Right ventricle myocardium superior (tissue), 1 donor: ENCODE measurements around the gene ZNF503. TPM values are rescaled to one million over a fixed set of nuclear protein-coding genes. Genes with fewer than 3 reads are reported as not detected.

Experiments
- ATAC-seq: fragments of 200-7000 bp; cut with Tn5 transposase; one replicate; pipeline ENCODE4 v1.9.1; 2020; ENCODE audit warnings: mild to moderate bottlenecking; ENCODE audit not compliant: poor library complexity
- DNase-seq: peaks from one replicate; pipeline ENCODE4 v3.0.0-alpha.2; 2020
- intact Hi-C: fragments of 100-400 bp; cut with DNase I; formaldehyde crosslinking; loops from one replicate; pipeline ENCODE4 v1.11.2; 2022
- total RNA-seq: library from RNA; stranded (reverse); fragmentation: NEBNext Ultra II Directional; extraction: Animal tissue kit (Norgen Biotek cat#: 25700); gene quantifications from one replicate; pipeline ENCODE4 v1.2.1, GENCODE V29; 2021
- donor health status: DM: no; HTN: yes; CAD: no; lungs with severe emphysema.

The ZNF503 gene
- total RNA-seq, 1 donor from 2014 or later = 6.8 TPM

DNA sequence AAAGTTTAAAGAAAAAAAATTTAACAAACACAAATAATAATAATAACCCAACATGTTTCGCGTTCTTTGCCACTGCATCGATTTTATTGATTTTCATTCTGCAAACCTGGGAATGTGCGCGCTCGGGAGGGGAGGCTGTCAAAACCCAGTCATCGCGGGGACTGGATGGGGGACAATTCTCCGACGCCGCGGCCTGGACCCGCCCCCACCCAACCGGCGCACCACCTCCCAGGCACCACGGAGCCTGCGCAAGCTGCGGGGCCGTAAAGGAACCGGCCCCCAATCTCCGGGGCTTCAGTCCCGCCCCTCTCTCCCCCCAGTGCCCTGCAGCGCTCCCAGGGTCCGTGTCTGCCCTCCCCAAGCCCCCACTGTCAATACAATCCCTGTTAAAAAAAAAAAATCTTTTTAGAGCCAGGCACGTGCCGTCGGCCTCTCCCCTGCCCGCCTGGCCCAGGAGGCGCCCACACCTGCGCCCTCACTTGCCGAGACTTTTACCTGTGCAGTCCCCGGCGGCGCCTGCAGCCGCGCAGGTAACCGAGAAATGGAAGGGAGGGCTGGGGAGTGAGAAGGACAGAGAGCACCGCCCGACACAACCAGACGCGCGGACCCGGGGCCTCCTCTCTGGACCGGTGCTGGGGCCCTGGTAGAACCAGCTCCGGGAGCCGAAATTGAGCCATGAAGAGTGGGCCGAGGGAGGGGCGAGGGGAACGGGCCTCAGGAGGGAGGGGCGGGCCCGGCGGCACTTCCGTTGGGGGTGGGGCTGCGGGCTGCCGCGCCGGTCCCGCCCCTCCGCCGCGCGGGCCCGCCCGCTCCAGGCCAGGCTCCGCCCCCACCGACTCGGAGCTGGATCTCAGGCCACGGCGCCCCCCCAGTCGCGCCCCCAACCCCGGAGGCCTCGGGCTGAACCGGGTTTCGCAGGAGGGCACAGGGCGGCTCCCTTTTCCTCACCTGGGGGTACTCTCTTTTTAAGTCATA, 7.6 kb upstream of the ZNF503 start:
- intact Hi-C loops = loop anchor here (10.0 kb wide), 2 partner anchors 366 to 896 kb away; no protein-coding TSS in a partner anchor
- DNase-seq (peak; percentile 87), ATAC-seq (peak; percentile 95)

DNA sequence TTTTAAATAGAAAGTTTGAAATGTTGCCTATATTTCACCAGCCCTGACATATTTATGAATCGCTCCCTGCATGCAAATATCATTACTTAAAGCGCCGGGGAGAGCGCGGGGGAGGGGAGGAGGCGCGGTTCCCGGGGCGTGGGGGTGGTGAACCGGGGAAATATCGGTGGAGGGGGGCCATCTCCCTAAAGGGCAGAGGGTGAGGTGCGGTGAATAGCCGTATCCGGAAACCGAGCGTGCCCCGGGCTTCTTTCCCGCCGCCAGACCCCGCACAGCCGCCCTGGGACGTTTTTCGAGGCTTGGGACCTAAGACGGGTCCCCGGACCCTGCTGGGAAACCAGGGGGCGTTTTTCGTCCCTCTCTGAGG, 6.9 kb upstream of the ZNF503 start:
- intact Hi-C loops = loop anchor here (10.0 kb wide), 2 partner anchors 366 to 896 kb away; no protein-coding TSS in a partner anchor
- ATAC-seq (no peak), DNase-seq (no peak)

DNA sequence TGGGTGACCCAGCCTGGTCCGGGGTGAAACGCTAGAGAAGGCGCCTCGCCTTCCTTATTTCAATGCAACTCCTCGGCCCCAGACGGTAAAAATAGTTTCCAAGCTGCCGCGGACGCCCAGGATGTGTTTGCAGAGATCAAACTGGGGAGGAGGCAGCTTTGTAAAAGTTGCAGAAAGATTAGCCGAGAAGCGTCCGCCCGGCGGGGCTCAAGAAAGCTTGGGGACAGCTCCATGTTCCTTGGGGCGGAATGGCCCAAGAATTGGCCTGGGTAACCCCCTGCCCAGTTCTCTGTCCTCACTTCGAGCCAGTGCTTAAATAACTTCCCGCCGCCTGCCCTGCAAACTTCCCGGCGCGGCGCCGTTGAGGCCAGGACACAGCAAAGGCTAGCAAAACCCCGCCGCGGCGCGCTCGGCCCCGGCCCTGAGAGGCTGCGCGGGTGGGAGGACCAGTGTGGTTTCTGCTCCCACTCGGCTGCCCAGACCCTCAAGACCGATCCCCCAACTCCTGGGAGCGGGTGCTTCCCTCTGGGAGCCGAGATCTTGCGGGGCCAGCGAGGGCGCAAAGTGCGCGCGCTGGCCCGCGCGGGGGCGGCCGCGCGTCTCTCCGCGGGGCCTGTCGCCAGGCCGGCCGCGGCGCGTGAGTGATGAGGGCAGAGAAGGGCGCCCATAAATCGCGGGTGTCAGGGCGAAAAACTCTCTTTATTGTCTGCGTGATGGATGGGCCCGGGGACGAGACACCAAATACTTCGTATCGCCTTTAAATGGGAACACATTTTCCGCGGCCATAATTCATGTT, 6.3 kb upstream of the ZNF503 start:
- DNase-seq (peak; percentile 78), ATAC-seq (peak; percentile 33)
- intact Hi-C loops = loop anchor here (10.0 kb wide), 2 partner anchors 367 to 897 kb away; no protein-coding TSS in a partner anchor

DNA sequence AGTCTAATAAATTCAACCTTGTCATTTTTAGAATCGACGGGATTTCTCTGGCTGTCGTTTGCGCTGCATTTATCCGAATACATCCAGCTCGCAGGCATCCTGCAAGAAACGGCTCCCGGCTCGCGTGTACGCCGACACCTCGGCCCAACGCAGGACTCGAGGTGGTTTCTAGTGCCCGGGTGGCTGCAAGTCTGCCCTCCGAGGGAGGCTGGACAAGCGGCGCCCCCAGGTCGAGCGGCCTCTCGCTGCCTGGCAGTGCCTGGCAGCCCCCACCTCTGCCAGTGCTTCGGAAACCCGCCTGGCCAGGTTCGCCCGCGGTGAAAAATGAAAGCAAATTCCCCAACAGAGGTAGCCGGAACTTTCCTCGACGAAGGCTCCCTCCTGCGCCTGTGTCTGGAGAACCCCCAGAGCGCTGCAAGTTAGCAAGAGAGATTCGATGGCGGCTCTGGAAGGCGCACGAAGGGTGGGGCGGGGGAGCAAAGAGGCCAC, 5.7 kb upstream of the ZNF503 start:
- ATAC-seq (no peak), DNase-seq (no peak)
- intact Hi-C loops = loop anchor here (10.0 kb wide), 2 partner anchors 368 to 898 kb away; no protein-coding TSS in a partner anchor

DNA sequence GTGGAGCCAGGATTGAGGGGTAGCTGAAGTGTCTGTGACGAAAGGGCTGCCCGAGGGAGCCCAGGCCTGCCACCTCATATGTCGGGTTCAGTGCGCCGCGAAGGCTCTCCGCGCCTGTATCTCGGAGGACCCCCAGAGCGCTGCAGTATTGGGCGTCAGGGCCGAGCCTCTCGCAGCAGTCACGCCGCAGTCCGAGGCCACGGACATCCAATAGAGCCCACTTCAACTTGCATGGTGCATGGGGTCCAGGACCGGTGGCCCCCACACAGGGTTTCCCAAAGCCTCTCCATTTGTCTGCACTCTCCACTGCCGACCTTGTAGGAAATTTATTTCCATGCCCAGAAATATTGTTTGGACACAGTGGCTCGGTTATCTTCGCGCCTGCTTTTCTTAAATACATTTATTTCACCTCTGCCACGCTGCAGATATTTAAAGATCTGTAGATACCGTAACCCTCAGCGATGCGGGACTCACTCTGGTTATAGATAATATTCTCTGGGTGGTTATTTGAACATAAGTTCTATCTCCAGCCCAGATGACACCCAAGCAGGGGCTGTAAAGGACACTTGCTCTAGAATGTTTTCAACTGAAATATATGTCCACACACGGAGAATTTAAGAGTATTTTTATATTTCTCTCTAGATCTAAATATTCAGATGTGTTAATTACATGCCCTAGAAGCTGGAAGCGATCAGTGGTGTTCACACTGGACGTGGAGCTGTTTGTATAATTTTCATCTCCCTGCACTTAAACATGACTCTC, 5.1 kb upstream of the ZNF503 start:
- DNase-seq (no peak), ATAC-seq (no peak)
- intact Hi-C loops = loop anchor here (10.0 kb wide), 2 partner anchors 368 to 898 kb away; no protein-coding TSS in a partner anchor

DNA sequence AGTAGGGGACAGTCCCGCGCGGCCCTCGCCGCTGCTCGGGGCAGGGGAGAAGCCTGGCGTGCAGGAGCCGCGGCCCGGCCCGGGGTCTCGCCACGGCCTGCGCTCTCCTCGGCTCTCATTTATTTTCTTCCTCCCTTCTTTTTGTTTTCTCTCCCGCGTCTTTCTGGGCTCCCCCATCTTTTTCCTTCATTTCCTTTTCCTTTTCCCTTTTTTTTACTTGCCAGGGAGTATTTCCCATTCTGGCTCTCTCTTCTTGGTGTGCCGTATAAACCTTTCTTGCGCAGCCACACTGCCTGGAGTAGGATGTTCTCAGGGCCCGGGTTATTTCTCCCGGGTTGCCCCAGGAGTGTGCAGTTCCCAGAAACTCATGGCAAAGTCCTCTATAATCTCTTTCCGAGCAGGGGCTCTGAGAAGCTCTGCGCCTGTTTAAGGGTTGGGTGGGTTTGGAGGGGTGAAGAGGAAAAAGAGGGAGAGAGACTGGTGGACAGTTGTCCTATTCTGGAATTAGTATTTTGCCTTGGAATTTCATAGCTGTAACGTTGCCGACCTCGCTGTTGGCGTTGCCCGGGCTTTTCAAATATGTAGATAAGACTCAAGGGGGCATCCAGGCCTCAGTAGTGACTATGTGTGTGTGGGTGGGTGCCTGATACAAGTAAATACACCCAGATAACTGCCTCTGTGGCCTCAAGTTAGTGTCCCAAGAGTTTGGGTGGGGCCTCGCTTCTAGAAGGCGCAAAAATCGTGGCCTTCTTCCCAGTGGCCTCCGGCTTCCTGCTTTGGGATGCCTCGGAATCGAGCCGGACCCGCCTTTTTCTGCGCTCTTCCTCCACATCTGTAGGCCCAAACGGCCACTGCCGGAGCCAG, 4.3 kb upstream of the ZNF503 start:
- intact Hi-C loops = loop anchor here (10.0 kb wide), 2 partner anchors 369 to 899 kb away; no protein-coding TSS in a partner anchor
- ATAC-seq = no peak
- DNase-seq = no peak

DNA sequence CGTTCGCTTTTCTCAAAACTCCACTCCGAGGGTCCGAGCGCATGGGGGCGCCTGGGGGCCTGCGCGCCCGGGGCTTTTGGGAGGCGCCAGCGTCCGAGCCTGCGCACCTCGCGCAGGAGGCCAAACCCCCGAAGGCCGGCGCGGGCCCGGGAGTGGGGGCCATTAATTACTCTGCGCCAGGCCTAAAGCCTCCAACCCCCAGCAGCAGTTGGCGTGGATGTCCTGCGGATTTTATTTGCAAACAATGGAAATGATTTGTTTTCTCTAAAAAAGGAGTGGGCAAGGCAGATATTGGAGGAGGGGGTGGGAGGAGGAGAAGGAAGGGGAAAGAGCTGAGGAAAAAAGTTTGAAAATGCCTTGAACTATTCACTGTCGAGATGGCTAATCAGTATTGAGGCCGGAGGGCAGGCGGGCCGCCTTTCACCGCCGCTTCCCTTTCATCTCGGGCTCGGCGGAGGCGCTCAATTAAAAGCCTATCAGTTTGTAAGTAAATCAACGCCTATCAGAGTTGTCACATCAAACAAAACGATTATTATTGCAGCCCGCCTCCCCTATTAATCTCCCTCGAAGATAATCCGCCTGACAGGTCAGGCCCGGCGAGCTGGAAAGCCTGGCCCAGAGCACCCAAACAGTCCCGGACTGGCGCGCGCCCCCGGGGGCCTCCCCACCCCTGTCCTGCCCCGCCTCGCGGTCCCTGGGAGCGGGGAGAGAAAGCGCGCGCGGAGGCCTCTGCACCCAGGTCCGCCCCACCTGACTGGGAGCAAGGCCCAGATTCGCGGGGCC, 3.4 kb upstream of the ZNF503 start:
- intact Hi-C loops = loop anchor here (10.0 kb wide), 2 partner anchors 370 to 900 kb away; no protein-coding TSS in a partner anchor
- DNase-seq = peak; percentile 45
- ATAC-seq = no peak

DNA sequence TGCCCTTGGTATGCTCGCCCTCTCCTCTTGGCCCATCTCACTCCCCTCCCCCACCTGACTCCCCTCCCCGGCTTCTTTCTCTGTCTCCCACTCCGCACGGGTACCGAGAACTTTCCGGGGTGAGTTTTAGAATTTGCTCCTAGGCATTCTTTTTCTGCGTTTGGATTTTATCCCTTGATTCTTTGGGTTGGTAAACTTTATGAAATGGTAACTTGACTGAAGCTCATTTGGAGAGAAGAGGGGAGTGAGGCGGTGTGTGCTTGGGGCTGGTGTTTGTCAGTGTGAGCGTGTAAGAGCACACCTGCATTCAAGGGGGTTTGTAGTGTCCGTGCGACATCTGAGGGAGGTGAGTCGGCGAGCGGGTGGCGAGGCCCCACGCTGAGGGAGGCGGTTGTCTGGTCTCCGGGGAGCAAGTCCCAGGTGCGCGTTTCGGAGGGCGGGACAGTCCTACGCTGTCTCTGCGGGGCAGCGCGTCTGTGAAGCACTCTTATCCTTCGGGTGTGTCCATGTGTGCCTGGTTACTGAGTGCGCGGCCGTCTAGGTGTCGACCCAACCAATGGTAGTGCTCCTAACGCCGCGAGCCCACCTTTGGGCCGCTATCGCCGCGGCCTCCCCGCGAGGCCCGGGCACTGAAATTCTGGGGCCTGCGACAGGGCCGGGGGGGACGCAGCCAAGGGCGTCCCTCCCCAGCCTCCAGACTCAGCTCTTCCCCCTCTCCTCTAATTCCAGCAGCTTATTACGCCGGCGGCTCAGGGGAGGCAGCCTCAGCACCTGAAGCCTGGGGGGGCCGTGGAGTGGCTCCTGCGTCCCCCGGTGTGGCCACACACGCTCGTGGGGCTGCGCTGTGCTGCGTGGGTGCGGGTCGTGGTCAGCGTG, 2.6 kb upstream of the ZNF503 start:
- intact Hi-C loops = loop anchor here (10.0 kb wide), 2 partner anchors 371 to 901 kb away; no protein-coding TSS in a partner anchor
- ATAC-seq = no peak
- peak; percentile 53 for DNase-seq

DNA sequence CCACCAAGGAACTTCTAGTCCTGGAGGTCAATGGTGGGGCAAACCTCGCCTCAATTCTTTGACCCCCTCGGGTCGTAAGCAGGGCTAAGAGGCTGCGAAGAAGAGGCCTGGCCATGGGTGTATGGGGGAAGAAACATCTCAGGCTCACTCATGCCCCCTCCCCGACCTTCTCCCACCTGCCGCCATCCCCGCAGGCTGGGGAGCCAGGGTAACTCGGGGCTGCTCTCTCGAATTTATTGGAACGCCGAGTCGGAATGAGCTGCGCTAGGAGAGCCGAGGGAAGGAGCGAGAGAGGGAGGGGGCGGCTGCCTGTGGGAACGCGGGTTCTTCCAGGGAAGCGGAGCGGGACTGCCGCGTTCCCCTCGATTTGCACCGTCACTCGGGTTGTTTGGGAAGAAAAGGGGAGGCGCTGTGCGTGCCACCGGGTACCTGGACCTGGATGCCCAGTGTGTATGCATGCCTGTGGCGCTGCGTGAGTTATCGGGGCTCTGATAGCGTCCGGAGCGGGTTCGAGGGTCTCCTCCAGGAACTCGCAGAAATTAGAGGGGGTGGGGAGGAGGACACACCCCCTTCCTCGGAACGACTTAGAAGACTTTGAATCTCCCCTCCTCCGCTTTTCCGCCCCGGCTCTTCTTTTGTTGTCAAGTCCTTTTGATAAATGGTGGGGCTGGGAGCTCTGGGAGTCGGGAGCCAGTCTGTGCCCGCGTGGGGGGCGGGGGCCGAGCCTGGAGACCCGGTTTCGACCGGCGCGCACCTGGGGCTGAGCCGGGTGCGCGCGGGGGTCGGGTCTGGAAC, 1.8 kb upstream of the ZNF503 start:
- intact Hi-C loops = loop anchor here (10.0 kb wide), 2 partner anchors 371 to 901 kb away; no protein-coding TSS in a partner anchor
- no peak for ATAC-seq

DNA sequence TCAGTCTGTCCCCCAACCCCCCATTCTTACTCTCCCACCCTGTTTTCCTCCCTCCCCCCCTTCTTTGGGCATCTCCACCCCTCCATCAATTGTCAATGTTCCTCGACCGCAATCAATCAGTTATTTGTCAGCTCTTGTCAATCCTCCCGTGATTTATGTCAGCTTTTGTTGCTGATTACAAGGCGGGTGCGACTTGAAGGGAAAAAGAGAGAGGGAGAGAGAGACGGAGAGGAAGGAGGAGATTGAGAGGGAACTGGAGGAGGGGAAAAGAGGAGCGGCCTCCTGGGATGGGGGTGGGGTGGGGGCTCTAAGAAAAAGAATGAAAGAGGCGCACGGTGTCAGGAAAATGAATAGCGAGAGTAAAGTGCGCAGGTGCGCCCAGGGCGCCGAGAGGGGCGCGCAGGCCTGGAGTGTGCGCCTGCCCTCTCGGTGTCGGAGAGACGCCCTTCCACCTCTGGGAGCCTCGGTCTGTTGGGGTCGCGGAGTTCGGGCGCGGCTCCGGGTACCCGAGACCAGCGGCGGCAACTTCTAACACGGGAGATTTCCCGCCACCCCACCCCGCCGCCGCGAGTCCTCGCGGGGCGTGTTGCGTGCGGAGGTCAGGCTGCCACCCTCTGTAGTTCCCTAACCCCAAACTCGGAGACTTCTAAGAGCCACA, 1.1 kb upstream of the ZNF503 start:
- peak; percentile 57 for DNase-seq
- intact Hi-C loops = loop anchor here (10.0 kb wide), 2 partner anchors 372 to 902 kb away; no protein-coding TSS in a partner anchor
- ATAC-seq = peak; percentile 1

More for the DNA sequence above, 1.8 kb upstream of the ZNF503 start:
- DNase-seq = peak; percentile 48

DNA sequence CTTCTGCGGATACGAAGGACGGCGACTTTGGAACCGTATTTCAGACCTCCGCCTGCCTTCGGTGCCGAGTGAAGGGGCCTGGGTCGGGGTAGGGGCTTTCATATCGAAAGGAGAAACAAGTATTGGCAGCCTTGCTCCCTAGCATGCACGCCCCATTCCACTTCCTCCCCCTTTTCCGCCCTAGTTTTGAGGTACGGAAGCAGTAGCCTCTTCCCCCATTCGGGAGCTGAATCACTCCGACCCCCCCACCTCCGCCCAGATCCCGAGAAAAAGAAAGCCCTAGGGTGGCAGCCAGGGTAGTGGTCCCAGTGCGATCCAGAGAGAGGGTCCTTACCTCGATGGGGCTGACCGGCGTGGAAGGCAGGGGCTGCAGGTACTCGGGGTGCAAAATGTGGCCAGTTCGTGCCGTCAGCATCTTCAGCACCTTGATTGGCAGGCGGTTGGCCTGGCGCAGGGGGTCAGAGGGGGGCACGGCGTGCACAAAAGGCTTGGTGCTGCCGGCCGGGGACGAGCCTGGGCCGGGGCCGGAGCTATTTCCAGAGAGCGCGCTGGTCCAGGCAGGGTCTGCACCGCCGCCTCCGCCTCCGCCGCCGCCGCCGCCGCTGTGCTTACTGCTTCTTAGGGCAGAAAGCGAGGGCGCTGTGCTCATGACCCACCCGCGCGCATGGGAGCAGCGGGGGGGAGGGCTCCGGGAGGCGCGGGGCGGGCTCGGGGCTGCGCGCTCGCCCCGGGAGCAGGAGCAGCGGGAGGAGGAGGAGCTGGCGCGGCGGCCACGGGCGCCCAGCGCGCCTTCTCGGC, 594 bp downstream of the ZNF503 start:
- intact Hi-C loops = loop anchor here (10.0 kb wide), 2 partner anchors 374 to 904 kb away; no protein-coding TSS in a partner anchor
- DNase-seq = peak; percentile 80

DNA sequence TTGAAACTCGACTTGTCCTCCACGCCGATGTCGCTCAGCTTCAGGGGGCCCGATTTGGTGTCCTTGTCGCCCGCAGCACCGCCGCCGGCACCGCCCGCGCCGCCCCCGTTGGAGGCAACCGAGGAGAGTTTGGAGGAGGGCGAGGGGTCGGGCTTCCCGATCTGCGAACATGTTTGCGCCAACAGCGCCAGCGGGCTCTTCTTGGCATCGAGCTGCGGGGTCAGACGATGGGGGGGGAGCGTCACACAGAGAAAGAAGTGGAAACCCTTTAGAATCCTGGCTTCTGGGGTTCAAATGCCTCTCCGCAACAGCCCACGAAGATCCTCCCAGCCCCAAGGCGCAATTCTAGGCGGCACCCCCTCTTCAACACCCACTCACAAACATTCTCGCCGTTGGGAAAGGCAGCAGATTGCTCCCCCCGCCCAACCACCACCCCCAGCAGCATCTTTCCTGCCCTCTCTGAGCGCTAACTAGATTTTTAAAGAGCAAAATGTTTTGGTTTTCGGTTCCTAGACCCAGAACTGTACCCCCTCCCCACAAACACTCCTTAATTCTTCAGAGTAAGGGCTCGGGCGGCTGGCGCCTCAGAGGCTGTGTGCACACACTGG, 1.3 kb downstream of the ZNF503 start:
- DNase-seq (no peak), ATAC-seq (no peak)
- intact Hi-C loops = loop anchor here (10.0 kb wide), 2 partner anchors 375 to 905 kb away; no protein-coding TSS in a partner anchor

More for the DNA sequence above, 594 bp downstream of the ZNF503 start:
- ATAC-seq = peak; percentile 23
